ENCODE measurements around the gene MXRA8.

Gene MXRA8

DNA sequence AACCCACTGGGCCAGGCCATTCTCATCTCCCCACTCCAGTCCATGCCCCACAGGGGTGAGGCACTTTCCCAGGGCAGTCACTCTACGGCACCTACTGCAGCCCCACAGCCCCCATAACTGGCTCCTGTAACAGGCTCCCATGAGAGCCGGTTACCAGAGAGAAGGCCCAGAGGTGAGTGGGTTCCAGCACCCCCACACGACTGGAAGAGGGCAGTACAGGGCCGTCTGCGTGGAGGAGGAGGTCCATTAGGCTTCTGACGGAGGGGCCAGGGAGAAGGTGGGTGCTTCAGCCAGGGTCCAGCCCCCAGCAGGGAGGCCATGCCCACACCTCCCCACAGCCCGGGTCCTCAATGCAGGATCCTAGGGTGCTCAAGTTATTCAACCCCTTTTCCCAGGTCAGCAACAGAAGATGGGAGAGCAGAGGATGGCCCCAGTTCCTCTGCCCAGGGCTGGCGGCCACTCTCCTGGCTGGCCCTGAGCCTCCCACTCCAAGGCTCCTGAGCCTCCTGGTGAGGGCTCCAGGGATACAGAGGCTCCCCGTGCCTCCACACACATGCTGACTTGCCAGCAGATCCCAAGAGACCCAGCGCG lies 52.2 kb downstream of the MXRA8 start:
- DNase-seq = no peak

- DNase-seq = peak; percentile 68 to 70
Measured at GRCh38 chr1:1305300-1306069, 52.9 kb downstream of the MXRA8 start.

- DNase-seq = no peak
Measured at GRCh38 chr1:1304331-1305299, 53.7 kb downstream of the MXRA8 start.

DNA sequence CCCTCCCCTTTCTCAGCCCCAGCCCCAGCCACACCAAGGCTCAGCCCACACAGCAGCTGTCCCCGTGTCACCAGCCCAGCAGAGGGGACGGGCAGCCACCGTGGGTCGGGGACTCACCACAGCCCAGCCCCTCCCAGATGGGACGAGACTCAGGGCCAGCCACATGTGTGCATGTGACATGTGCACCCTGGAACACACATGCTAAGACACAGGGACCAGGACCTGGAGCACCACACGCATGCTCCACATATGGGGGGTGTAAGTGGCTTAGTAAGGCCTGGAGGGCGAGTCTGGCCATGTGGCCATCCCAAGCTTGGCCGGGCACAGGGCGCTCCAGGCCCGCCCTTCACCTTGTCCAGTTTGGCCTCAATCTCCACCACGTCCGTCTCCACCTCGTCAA lies 54.6 kb downstream of the MXRA8 start:
- no peak for DNase-seq

GRCh38 chr1:1302951-1303509 lies 55.3 kb downstream of the MXRA8 start:
- DNase-seq = no peak

All from activated CD4-positive, alpha-beta T cell treated with anti-CD3 and anti-CD28 coated beads, Interleukin-2, amount 50 U/mL, for 4 hours (primary cell).